Aorta (tissue), 5 donors: ENCODE measurements around the gene IFT22. TPM values are rescaled to one million over a fixed set of nuclear protein-coding genes. Genes with fewer than 3 reads are reported as not detected.

Source experiments
- ATAC-seq: fragments of 200-7000 bp; cut with Tn5 transposase; one replicate; pipeline ENCODE4 v1.9.1; 2022; ENCODE audit warnings: moderate library complexity; ENCODE audit not compliant: low FRiP score
- DNase-seq, 2 donors: peaks; one replicate each; pipeline ENCODE4 v3.0.0-alpha.2; 2020
- H3K27ac ChIP-seq, 2 donors: one replicate each; pipeline ENCODE4 v1.5.1; 2013; ENCODE audit warnings: low read length in 2 of 2, mild to moderate bottlenecking in 2 of 2, moderate library complexity in 2 of 2, control low read depth in 1 of 2, inconsistent platforms in 1 of 2, low read depth in 1 of 2
- H3K27me3 ChIP-seq, 2 donors: one replicate each; pipeline ENCODE4 v1.6.1; 2013; ENCODE audit warnings: control low read depth in 1 of 2, low read length in 1 of 2, mild to moderate bottlenecking in 1 of 2, moderate library complexity in 1 of 2; ENCODE audit not compliant: insufficient read depth in 2 of 2, control insufficient read depth in 1 of 2
- H3K36me3 ChIP-seq, 2 donors: one replicate each; pipeline ENCODE4 v1.6.1; 2013; ENCODE audit warnings: control low read depth in 1 of 2, low read length in 1 of 2, mild to moderate bottlenecking in 1 of 2; ENCODE audit not compliant: insufficient read depth in 2 of 2, control insufficient read depth in 1 of 2
- H3K4me1 ChIP-seq, 2 donors: one replicate each; pipeline ENCODE4 v1.6.1; 2013; ENCODE audit warnings: low read length in 2 of 2, control low read depth in 1 of 2, mild to moderate bottlenecking in 1 of 2, moderate library complexity in 1 of 2; ENCODE audit not compliant: insufficient read depth in 2 of 2, control insufficient read depth in 1 of 2
- H3K4me3 ChIP-seq, 2 donors: one replicate each; pipeline ENCODE4 v1.5.1; 2013; ENCODE audit warnings: low read length in 2 of 2, control low read depth in 1 of 2, mild to moderate bottlenecking in 1 of 2
- H3K9me3 ChIP-seq: one replicate; pipeline ENCODE4 v1.6.1; 2013; ENCODE audit warnings: mild to moderate bottlenecking, low read length; ENCODE audit not compliant: control insufficient read depth
- WGBS, 2 donors: extraction: QIAGEN DNeasy Blood & Tissue Kit; methylation state at CpG; one replicate each; pipeline ENCODE4 v1.1.7; 2013; 5-methylcytosine and 5-hydroxymethylcytosine counted together
- intact Hi-C, 2 donors: fragments of 100-400 bp; cut with DNase I; formaldehyde crosslinking; loops; one replicate each; pipeline versions ENCODE4 v1.14.2 to v1.15.0; 2022
- long read RNA-seq, 2 donors: library from polyadenylated mRNA; unstranded; transcript quantifications; one replicate each; pipeline ENCODE4 v2.0.0, GENCODE V29; 2020 to 2021
- polyA plus RNA-seq, 2 donors: library from polyadenylated mRNA; stranded (reverse); fragments of 200-250 nt; gene quantifications; one replicate each; pipeline ENCODE4 v1.2.3, GENCODE V29; 2013
- total RNA-seq, 2 donors: library from RNA; stranded (reverse); fragmentation: NEBNext Ultra II Directional; extraction: Animal tissue kit (Norgen Biotek cat#: 25700); gene quantifications; one replicate each; pipeline ENCODE4 v1.2.1, GENCODE V29; 2021
- donor health status: healthy with polysubstance abuse.
- donor health status: Bipolar disorder and iron deficiency.
- donor health status: DM: no; HTN: no; CAD: no.
- donor health status: DM: no; HTN: no; CAD: no.
- donor health status: DM: yes; HTN: yes; CAD: no.

IFT22 gene
- total RNA-seq (10 to 100 TPM; 10.9 to 16.5 TPM), polyA plus RNA-seq (10 to 100 TPM; 28.2 to 30.6 TPM)
- long read RNA-seq, donor 1, transcript IFT22-201 (5 exons, 1,130 nt) = major isoform, 8 of 15 reads
- long read RNA-seq, donor 1, partial matches to known transcripts = 0 of 15 reads
- long read RNA-seq, donor 1, other reads (novel, unspliced or antisense) = 1 of 15 reads
- long read RNA-seq, donor 2, partial matches to known transcripts = 0 of 11 reads
- long read RNA-seq, donor 2, other reads (novel, unspliced or antisense) = 5 of 11 reads

DNA sequence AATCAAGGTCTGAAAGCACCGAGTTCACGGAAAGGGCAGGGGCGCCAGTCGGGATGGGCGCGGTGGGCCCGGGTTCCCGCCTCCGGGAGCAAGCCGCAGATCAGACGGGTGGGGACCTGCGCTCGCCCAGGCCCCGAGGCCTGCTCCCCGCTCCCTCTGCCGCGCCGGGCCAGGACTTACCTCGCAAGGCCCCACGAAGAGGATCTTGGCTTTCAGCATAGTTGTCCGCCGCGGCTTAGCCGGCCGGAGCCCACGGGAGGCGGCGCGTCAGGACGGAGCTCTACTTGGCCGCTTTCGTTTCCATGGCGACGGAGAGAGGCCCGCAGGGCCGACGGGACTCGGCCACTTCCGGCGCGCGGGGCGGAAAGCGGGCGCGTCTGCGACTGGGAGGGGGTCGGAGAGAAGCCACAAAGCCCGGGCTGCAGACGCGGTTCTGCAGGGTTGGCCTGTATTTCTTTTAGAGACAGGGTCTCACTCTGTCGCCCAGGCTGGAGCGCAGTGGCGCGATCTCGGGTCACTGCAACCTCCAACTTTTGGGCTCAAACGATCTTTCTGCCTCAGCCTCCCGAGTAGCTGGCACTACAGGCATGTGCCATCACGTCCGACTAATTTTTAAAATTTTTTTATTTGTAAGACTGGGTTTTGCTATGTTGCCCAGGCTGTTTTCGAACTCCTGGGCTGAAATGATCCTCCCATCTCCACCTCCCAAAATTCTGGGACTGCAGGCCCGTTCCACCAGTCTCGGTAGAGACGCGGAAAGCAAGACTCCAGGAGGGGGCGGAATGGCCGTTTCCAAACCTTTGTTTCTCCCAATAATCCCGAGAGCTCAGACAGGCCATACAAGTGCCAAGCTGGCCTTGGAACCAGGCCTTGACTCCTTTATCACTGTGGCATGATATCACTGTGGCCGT lies at the start of gene IFT22:
Gene IFT22 (minus strand): TSS at position 322 of the 911 bp plus-strand sequence. CDS start 103 bp downstream, at position 219.
- H3K27me3 ChIP-seq = no peaks in the 10 kb centered on the region
- no peak within 1 kb of the TSS for H3K27ac ChIP-seq
- ATAC-seq (peak; percentile 98), DNase-seq (peak; percentile 96)
- no peaks in the 10 kb centered on the region for H3K9me3 ChIP-seq
- H3K36me3 ChIP-seq = no peaks in the 10 kb centered on the region
- no peaks in the 10 kb centered on the region for H3K4me1 ChIP-seq
- 0% methylated on average over 57 to 69 of the region's 69 CpGs for WGBS, 2 donors
- intact Hi-C loops = no loop called here
- peak within 1 kb of the TSS; percentile 63 to 75 for H3K4me3 ChIP-seq

DNA sequence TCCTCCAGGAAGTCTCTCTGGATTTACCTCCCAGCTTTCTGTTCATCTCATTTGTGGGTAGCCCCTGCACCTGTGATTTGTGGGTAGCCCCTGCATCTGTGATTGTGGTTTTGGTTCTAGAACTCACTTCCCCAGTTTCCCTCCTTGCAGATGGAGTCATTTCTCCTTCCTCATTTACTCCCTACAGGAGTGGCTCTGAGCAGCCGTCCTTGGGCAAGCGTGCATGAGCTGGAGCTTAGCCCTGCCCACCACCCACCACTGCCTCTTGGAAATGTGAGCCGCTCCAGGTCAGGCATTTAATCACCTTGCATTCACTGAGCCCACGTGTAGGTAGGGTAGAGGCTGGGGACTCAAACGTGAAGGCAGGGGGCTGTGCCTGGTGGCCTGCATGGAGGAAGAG lies 49.2 kb upstream of the IFT22 start:
- Histone ChIP-seq H3K4me1 (no peaks in the 10 kb centered on the region), H3K27me3 (no peaks in the 10 kb centered on the region), H3K36me3 (no peaks in the 10 kb centered on the region), H3K4me3 (no peak overlapping the region), H3K9me3 (no peaks in the 10 kb centered on the region), H3K27ac (no peak overlapping the region)
- DNase-seq (no peak), ATAC-seq (no peak)
- whole genome bisulfite sequencing, 2 donors = 57 to 63% methylated on average over 5 of the region's 5 CpGs
- intact Hi-C loops = no loop called here

DNA sequence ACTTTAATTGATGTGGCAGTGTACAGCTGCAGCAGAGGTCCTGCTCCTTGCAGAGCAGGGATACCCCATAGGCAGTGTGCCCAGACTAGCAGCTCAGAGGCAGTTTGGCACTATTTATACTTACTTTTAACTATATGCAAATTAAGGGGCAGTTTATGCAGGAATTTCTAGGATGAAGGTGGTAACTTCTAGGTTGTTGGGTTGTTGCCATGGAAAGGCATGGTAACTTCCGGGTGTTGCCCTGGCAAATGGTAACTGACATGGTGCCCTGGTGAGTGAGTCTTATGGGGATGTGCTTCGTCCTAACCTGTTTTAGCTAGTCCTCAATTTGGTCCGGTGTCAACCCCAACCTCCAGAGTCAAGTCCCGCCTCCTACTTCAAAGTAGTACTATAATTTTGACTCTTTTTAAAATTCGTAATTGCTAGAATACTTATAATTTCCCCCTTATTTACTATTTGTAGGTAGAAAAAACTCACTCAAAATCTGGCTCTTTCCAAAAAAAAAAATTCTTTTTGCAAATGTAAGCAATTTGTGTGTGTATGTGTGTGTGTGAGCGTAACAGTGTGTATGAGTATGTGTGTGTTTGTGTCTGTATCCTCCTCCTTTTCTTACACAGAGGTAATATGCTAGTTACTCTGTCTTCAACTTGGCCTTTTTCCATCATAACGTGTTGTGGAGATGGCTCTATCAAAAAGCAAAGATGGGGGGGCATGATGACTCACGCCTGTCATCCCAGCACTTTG lies 47.0 kb upstream of the IFT22 start:
- Histone ChIP-seq H3K27ac (no peak overlapping the region), H3K36me3 (no peaks in the 10 kb centered on the region), H3K27me3 (no peaks in the 10 kb centered on the region), H3K4me3 (no peak overlapping the region), H3K4me1 (no peaks in the 10 kb centered on the region), H3K9me3 (no peaks in the 10 kb centered on the region)
- no peak for DNase-seq
- intact Hi-C loops = loop anchor here in 1 of 2 donors (5.0 kb wide), 1 partner anchor 904 kb away; no protein-coding TSS in a partner anchor
- ATAC-seq = no peak
- WGBS, 2 donors = 78 to 92% methylated on average over 8 of the region's 8 CpGs

DNA sequence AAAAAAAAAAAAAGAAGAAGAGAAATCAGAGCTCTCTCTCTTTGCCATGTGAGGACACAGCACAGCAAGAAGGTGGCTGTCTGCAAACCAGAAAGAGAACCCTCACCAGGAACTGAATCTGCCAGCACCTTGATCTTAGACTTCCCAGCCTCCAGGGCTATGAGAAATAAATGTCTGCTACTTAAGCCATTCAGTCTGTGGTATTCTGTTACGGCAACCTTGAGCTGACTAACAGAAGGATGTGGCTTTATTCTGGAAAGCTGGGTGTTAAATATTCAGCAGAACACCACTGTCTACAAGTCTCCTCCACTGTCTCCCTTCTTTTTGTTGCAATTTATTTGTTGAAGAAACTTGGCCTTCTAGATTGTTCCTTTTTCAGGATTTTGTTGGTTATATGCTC lies 46.1 kb upstream of the IFT22 start:
- 95 to 100% methylated on average over 1 of the region's 1 CpG for WGBS, 2 donors
- H3K27ac ChIP-seq = no peak overlapping the region
- ATAC-seq (no peak), DNase-seq (no peak)
- no peaks in the 10 kb centered on the region for H3K27me3 ChIP-seq
- intact Hi-C loops = loop anchor here in 1 of 2 donors (5.0 kb wide), 1 partner anchor 905 kb away; no protein-coding TSS in a partner anchor
- no peaks in the 10 kb centered on the region for H3K4me1 ChIP-seq
- H3K36me3 ChIP-seq = no peaks in the 10 kb centered on the region
- H3K9me3 ChIP-seq = no peaks in the 10 kb centered on the region
- H3K4me3 ChIP-seq = no peak overlapping the region

DNA sequence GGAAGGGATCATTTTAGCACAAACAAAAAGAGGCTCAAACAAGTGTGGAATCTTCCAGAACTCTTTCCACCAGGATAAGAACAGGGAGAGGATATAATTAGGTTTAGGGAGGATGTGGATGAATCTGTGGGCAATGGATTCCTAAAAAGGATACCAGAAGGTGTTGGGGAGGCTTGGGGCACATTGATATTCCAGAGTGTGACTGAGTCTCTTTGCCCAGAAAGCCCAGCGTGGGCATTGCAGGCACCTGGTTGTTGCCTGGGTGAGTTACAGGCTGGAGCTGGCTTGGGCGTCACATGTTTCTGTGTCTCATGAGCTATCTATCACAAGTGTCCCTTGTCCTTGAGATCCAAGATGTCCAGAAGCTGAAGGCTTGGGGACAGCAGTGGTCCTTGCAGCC lies 44.3 kb upstream of the IFT22 start:
- H3K36me3 ChIP-seq = no peaks in the 10 kb centered on the region
- H3K4me3 ChIP-seq = no peak overlapping the region
- no peak for ATAC-seq
- no peaks in the 10 kb centered on the region for H3K4me1 ChIP-seq
- DNase-seq = no peak
- 93 to 94% methylated on average over 2 of the region's 2 CpGs for WGBS, 2 donors
- H3K27ac ChIP-seq = no peak overlapping the region
- no peaks in the 10 kb centered on the region for H3K9me3 ChIP-seq
- H3K27me3 ChIP-seq = no peaks in the 10 kb centered on the region
- intact Hi-C loops = loop anchor here in 1 of 2 donors (2.0 to 5.0 kb wide), 2 partner anchors 173 to 906 kb away; no protein-coding TSS in a partner anchor

DNA sequence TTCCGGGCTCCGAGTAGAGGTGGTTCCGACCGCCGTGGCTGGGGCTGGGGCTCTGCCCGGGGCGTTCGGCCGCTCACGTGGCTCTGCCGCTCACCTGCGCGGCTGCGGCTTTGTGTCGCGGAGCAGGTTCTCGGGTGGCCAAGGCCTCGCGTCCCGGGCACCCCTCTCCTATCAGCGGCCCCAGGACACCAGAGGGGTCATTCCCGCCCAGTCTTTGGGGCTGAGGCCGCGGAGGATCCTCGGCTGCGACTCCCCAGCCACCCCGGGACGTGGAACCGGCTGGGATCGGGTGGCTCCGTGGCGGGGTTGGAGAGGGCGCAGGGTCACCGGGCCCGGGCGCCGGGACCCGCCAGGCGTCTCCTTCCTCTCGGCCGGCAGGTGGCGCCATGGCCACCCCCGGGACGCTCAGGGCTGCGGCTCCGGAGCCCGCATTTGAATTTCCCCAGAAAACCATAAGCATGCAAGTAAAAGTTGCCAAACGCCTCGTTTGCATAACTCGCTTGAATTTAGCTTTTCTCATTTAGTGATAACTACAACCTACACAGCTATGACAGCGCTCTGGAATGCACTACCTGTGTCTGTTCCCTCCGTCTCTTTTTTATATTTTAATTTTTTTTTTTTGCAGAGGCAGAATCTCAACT lies 42.2 kb upstream of the IFT22 start:
- 2% methylated on average over 45 to 52 of the region's 52 CpGs for WGBS, 2 donors
- no peaks in the 10 kb centered on the region for H3K9me3 ChIP-seq
- H3K4me1 ChIP-seq = no peaks in the 10 kb centered on the region
- ATAC-seq (peak; percentile 91), DNase-seq (peak; percentile 70 to 89)
- intact Hi-C loops = loop anchor here (2.0 to 5.0 kb wide), 2 partner anchors 173 to 175 kb away; no protein-coding TSS in a partner anchor
- no peaks in the 10 kb centered on the region for H3K36me3 ChIP-seq
- H3K4me3 ChIP-seq = peak overlapping the region in 1 of 2 donors; percentile 27
- H3K27me3 ChIP-seq = no peaks in the 10 kb centered on the region
- no peak overlapping the region for H3K27ac ChIP-seq

DNA sequence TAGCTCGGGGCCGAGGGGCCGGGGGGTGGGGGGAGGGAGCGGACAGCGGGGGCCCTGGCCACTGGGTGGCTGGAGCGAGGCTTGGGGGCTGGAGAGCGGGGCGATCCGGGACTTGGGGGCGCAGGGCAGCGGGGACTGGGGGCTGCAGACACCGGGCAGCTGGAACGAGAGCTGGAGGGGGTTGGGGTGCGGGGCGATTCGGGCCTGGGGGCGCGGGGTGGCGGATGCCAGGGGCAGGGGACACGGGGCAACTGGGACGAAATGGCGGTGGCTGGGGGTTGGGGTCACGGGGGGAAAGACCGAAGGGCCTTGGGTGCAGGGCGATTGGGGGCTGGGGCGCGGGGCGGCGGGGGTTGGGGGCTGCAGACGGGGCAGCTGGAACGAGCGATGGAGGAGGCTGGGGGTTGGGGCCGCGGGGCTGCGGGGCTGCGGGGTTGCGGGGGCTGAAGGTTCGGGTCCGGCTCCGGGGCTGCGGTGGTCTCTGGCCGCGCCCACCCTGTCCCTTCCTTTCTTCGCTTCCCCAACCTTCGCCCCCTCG lies 41.7 kb upstream of the IFT22 start:
- peak overlapping the region in 1 of 2 donors; percentile 27 for H3K4me3 ChIP-seq
- WGBS, 2 donors = 1 to 2% methylated on average over 20 to 46 of the region's 46 CpGs
- DNase-seq (peak in 1 of 2 donors; percentile 74), ATAC-seq (no peak)
- H3K36me3 ChIP-seq = no peaks in the 10 kb centered on the region
- intact Hi-C loops = loop anchor here in 1 of 2 donors (5.0 kb wide), 1 partner anchor 174 kb away; no protein-coding TSS in a partner anchor
- no peaks in the 10 kb centered on the region for H3K27me3 ChIP-seq
- H3K9me3 ChIP-seq = no peaks in the 10 kb centered on the region
- no peak overlapping the region for H3K27ac ChIP-seq
- H3K4me1 ChIP-seq = no peaks in the 10 kb centered on the region
